NCI-H69 (cell line): ENCODE results near the gene PCLO.
"Not testable (repeated sequence)": the region's sequence is repeated elsewhere in the genome, so short reads cannot be mapped to it uniquely, and the experiment has no call there.

Source experiments
- DNase-seq: peaks from one replicate; lab custom pipeline; 2025; lab: John Stamatoyannopoulos, UW

PCLO gene

DNA sequence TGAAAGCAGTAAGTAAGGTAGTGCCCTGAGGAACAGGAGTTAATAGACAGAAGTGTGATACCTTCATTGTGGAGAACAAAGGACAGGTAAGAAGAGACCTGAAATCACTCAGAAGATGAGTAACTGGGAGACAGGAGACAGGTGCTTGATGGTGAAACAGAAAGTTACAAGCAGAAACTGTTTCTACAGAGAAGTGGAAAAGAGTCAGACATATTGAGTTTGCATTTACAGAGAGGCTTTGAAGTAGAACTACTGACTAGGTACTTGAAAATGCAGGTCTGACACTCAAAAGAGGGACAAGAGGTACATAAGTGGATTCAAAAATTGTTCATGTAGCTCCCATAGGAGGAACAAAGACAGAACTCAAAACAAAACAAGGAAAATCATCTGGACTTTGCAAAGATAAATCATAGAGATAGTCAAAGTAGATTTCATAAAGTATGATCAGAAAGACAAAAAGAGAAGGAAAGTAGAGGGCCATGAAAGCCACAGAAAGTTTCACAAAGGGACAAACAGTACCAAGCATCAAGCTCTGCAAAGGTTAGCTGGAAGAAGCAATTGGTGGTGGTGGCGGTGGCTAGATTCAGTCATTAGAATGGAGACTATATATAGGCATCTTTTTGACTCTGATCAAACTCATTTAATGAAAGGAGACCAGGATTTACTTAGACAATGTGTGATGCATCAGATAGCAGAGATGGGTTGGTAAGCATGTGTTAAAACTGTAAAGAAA is 198.4 kb downstream of the PCLO start:
- peak; percentile 76 for DNase-seq

DNA sequence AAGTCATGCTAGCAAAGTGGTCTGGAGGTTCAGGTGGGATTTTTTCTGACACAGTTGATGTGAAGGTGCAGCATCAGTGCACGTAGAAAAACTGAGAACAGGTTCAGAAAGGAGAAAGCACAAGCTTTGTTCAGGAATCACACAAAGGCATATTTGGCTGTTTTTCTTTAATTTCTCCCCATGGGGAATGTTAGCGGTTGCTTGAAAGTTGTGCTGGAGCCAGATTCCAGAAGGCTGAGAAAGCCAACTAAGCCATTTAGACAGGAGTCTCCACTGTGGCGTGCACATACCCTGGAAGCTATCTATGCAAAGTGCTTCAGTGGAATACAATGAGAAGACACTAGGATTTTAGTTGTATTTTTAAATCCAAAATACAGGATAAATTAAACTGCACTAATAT is 201.4 kb downstream of the PCLO start:
- no peak for DNase-seq

DNA sequence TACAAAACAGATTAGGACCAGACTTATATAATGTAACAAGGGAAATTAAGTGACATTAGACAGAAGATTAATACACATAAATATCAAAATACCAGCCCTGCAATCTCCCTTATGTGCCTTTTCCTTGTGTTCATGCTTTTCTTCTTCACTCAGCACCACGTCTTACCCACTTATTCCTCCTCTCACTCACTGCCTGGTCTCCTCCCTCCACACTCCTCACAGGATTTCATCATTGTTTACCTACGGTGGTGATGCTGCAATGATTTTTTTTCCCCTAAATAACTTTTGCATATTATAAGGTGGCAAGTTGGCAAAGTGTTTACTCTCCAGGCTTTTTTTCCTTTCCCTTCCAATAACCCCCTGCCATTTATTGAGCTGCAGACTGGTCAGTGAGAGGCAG is 203.2 kb downstream of the PCLO start:
- no peak for DNase-seq

DNA sequence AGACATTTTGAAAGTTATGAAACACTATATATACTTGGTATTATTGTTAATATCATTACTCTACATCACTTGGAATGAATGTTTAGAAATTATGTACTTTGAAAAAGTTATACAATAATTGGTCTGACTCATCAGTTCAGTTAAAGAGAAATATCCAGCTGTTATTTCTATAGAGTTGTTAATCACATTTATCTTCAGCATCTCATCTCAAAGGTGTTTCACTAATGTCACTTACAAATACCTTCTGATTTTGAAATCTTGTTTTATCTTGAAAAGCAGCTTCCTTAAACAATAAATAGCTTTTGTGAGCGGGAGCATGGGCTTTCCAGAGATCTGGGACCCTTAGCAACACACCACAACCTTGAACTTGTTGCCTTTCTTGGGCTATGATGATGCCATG is 205.2 kb downstream of the PCLO start:
- DNase-seq: no peak

DNA sequence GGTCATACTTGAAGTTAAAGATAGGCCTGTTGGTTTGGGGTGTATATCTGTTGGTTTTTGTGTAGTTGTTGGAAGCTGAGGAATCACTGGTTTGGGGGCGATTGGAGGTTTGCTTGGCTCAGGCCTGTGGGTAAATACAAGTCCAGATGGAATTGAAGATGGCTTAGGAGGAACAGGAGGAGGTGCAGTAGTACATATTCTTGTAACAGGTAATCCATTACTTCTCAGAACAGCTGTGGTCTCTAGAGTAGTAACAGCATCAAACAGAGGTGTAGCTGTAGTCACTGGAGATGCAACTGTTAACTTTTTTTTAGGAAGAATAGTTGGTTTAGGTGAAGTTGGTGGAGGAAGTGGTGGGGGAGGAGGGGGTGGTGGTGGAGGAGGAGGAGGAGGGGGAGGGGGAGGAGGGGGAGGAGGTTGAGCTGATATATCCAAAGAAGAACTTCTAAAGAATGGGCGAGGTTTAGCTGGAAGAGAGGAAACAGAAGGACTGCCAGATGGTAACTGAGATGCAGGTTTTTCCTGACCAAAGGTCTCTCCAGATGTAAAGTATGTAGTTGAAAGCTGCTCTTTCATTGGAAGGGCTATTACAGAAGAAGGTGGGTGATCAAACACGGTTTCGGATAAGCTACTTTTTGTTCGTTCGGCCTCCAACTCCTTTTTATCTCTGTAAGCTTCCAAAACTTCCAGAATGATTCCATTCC is 209.2 kb downstream of the PCLO start:
- DNase-seq: no peak

DNA sequence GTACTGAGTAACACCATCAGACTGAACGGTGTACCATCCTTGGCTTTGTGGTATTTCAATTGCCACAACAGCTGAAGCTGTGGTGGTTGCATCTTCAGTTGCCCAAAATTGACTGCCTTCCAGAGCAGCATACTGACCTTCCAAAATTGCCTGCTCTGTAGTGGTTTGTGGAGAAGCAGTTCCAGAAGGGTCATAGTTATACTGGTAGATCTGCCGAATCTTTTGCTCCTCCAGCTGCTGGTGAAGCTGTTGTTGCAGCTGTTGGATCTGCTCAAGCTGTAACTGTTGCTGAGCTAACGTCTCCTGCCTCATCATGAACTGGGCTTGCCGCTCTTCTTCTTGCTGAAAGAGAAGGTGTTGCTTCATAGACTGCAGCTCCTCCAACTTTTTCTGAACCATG is 212.2 kb downstream of the PCLO start:
- DNase-seq: no peak

DNA sequence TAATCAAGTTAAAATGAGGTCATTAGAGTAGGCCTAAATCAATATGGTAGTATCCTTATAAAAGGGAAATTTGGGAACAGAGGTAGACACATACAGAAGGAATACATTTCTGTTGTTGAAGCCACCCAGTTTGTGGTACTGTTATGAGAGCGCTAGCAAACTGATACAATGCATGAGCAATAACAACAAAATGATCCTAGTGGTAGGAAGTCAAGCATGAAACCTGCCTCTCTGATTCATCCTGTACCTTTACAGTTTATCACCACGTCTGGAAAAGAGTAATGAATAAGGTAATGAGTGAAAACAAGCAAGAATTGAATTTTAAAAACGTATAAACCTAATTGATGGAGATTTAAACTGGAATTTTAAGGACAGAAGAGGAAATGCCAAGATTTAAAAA is 217.2 kb downstream of the PCLO start:
- DNase-seq: peak; percentile 7

DNA sequence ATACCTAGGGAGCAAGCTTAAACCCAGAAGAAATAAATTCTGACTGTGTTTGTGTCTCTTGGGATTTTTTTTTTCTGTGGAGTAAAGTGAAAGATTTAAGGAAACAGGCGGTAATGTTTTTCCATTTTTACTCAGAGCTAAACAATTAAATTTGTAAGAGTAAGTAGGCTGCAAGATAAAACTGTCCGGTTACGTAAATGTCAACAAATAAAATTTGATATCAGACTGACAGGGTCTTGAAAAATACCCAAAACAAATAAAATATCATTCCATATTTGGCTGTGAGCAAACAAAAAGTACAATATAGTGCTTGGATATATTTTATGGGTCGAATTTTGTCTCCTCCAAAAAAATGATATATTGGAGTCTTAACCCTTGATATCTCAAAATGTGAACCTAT is 217.6 kb downstream of the PCLO start:
- DNase-seq: no peak

DNA sequence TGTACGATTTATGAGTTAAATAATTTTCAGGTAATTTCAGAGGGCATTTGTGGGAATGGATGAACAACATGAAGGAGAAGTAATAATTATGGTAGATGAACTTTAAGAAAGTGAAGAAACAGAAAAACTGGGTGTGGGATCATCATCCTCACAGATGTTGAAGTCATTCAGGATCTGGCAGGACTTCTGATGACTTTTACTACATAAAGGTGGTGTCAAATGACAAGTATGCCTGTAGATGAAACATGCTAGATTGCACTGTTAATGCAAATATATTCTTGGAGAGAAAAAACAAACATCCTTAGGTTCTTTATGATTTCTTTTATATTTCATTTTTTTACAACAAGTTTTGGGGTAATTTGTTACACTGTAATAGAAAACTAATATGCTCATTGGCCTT is 230.2 kb downstream of the PCLO start:
- peak; percentile 26 for DNase-seq

DNA sequence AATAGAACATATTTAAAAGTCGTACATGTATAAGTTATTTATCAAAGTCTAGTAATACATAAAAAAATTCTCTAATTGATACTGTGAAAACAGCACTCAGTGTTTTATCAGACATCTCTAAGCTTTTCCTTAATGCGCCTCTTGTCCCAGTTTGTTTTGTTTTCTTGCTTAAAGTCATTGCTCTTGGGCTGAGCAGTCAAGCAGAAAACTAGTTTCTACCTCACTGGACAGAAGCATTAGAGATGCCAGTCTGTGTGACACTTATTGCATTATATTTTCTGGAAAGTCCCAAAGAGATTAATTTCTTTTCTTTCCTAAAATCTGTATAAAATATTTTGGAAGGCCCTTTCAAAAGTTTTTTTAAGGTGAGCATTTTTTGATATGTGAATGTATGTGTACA is 236.2 kb downstream of the PCLO start:
- no peak for DNase-seq

DNA sequence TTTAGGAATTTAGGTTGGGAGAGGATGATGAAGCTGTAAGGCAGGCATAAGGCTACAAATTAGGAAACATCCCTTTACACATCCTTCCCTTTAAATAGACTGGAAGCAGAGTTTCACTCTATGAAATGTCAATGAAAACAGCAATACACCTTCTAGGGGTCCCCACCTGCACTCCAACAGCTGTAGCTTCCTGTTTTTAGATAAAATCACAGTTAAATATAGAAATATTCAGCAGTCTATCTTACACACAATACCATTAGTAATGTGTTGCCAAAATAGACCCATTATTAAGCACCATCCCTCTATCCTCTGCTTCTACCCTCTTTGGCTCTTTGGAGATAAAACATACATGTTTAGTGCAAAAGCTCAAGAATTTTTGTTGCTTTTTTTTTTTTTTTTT is 237.4 kb downstream of the PCLO start:
- no peak for DNase-seq

DNA sequence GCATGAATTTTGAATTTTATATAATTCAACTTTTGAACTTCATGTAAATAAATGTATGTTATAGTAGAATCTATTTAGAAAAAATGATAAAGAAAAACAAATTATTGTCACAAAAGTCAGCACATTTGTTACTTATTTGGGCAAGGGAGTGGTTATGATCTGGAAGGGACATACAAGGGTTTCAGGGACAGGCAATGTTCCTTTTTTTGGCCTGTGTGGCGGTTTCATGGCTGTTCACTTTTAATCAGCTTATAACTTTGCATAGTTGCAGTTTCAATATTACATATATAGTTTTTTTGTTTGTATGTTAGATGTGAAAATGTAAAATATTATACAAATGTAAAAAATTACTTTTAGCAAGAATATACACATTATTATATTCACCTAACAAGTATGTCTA is 256.2 kb downstream of the PCLO start:
- no peak for DNase-seq

DNA sequence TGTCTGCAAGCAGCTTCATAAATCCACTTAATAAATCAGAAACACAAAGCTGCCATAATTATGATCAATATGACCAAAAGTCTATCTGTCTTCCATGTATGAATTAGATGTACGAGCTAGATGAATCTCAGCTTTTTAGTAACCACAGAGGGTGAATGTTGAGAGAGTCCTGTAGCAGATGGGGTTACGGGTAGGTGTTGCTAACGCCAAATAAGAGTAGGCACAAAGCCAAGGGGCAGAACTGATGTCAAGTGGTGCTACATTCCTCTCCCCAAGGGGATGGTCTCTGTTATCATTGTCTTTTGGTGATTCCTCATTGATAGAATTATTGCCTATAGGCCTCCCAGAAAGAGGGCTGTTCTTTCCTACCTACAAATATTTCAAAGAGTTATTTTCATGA is 257.8 kb downstream of the PCLO start:
- peak; percentile 51 for DNase-seq

DNA sequence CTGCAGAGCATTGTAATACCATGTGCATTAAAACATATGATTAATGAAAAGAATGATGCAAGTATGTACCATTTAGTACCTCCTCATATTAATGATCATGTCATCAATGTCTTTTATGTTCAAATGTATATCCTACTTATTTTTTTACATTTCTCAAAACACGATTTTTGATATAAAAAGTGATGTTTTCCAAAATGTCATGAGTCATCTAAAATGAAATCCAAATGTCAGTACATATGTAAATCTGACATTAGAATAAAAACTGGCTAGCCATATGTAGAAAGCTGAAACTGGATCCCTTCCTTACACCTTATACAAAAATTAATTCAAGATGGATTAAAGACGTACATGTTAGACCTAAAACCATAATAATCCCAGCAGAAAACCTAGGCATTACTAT is 261.6 kb downstream of the PCLO start:
- not testable (repeated sequence) for DNase-seq

DNA sequence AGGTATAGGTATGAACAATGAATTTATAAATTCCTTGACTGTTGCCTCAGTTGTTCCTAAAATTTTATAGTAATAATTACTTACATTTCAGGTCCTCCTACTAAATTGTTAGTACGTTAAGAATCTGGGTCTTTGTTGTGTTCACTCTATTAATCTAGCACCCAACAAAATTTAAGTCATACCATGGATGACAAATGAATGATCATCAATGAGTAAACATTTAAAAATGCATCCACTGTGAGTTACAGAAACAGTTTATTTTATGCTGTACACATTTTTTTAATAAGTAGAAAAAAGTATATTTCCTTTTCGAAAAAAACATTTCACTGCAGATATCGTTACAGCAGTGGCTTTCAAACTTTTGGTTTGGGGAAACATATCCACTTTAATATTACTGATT is 265.2 kb downstream of the PCLO start:
- no peak for DNase-seq

DNA sequence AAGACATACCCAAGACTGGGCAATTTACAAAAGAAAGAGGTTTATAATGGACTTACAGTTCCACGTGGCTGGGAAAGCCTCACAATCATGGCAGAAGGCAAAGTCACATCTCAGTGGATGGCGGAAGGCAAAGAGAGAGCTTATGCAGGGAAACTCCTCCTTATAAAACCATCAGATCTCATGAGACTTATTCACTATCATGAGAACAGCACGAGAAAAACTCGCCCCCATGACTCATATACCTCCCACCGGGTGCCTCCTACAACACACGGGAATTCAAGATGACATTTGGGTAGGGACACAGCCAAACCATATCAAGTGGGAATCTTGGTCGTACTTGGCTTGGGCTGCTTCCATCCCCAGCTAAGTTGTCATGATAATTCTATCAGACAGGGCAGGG is 268.3 kb downstream of the PCLO start:
- DNase-seq: not testable (repeated sequence)

DNA sequence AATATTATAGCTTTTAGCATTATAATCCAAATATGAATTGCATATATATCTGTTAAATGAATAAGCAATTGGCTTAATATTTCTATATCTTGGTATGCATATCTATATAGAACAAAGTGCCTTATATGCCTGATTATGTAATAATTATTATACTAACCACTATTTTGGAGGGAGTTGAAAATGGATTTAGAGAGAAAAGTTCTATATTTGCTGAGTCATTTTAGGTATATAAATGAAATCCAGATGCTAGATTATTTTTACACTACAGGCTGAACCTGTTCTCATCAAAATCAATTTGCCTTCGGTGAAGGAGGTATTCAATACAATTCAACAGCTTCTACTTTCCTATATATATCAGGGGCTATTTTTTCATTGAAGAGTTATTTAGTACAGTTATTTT is 276.4 kb downstream of the PCLO start:
- no peak for DNase-seq

DNA sequence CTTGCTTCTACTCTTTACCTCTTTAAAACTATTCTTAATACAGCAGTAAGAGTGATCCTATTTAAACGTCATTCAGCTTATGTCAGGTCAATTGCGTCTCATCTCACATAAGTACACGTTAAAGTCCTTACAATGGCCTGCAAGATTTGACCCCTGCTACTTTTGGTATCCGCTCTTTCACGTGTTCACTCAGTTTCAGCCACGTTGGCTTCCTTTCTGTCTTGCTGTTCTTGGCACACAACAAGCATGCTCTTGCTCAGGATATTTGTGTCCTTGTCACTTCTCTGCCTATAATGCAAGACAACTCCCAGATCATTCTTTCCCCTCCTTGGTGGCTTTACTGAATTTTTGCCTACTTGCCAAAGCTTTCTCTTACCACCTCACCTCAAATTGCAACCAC is 296.8 kb downstream of the PCLO start:
- DNase-seq: no peak

DNA sequence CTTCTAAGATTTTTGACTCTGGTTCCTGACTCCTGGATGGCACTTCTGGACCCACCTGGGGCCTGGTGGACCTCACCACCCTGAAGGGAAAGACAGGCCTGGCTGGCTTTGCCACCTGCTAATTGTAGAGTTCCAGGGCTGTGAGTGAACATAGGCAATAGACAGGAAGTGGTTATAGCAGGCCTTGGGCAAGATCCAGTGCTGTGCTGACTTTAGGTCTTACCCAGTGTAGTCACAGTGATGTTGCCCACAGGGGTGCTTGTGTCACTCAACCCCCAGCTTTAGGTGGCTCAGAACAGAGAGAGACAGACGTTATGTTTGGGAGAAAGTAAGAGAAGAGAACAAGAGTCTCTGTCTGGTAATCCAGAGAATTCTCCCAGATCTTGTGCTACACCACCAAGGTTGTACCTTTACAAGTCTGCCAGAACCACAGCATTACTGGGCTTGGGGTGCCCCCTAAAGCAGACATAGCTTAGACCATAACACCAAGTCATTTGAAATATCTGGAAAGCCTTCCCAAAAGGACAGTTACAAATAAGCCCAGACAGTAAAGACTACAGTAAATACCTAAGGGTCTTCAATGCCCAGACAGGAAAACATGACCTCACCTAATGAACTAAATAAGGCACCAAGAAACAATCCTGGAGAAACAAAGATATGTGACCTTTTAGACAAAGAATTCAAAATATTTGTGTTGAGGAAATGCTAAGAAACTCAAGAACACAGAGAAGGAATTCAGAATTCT is 303.4 kb downstream of the PCLO start:
- no peak for DNase-seq

DNA sequence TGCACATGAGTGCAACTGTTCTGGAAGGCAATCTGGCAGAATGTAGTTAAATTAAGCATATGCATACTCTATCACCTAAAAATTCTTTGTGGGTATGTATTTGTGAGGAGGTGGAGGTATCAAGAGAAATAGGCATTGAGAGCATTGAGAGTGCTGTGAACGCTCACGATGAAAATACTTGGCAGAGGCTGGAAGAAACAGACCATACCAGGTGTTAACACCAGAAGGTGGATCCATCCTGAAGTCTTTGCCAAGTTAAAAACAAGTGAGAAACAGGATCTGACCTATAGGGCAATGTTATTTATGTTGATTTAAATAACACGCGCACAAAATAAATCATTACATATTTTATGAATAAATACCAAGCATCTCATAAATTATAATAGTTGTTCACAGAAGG is 311.6 kb downstream of the PCLO start:
- no peak for DNase-seq

DNA sequence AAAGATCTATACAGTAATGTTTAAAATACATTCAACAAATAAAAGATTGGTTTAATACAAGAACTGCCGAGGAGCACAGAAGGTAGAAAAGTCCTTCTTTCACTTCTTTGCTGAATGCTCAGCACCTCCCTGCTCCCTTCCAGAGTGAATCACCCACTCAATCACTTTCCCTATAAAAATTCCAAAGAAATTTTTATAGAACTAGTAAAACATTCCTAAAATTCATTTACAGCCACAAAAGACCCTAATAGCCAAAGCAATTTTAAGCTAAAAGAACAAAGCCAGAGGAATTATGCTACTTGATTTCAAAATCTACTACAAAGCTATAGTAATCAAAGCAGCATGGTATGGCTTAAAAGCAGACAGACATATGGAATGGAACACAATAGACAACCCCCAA is 320.9 kb downstream of the PCLO start:
- DNase-seq: no peak

DNA sequence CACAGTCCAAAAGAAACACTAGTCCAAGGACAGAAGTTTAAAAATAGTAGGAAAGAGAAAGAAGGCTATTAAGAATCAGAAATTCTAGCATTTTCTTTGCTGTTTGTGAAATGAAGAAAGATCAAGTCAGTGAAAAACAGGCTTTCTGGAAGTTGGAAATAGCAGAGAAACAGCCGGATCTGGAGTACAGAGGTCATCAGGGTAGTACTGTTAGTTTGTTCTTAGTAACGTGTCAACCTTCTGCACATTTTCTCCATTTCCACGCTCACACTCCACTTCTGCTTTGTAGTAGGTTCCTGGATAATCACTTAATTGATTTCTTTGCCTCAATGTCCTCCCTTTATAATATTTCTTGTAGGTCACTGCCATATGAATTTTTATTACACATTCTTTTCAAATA is 322.6 kb downstream of the PCLO start:
- DNase-seq: no peak

DNA sequence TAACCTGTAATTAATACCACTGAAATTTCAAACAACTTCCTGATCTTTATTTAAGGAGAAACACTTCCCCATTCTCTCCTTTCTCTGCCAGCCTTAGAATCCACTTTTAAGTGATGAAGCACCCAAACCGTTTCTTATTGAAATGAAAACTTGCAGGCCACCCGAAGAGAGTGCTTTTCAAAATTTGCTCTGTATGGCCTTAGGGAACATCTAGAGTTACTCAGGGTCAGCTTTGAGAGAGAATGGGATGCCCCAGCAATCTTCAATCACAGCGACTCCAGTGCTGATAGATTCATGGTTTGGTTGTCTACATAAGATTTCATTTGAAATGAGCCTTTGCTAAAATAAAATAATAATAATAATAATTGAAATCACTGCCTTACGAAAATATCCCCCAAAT is 323.1 kb downstream of the PCLO start:
- peak; percentile 17 for DNase-seq
